ENCODE results near the gene NPM3.

Gene NPM3

DNA sequence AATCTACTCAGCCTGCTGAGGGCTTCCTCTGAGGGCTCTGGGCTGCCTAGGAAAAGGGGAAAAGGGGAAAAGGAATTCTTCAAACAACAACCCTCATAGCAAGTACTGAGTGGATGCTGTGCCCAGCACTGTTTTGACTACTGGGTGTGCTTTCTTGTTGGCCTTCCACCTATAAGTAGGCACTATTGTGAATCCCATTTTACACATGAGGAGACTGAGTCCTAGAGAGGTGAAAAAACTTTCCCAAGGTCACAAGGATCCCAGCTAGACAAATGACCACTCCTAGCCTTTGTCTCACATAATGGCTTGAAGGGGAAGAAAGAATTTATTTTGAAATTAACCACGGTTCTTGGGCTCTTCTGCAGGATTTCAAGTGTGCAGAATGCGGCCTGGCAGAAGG lies 24.4 kb downstream of the NPM3 start:
- DNase-seq (ENCODE audit: low spot score), result no peak

DNA sequence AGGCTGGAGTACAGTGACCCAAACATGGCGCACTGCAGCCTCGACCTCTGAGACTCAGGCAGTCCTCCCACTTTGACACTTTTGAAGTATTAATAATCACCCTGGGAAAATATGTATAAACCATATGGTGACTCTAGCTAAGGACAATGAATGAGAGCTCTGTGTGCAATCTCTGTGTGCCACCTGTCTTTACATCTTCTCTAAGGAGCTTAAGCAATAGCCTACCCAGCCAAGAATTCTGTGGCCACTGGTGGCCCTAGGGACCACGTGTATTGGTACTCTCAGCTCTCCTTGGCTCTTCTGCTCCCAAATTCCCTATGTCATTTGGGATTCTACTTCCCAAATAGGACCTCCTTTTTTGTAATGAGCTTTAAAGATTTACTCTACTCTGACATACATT lies 31.0 kb downstream of the NPM3 start:
- no peak for DNase-seq (ENCODE audit: low spot score)

DNA sequence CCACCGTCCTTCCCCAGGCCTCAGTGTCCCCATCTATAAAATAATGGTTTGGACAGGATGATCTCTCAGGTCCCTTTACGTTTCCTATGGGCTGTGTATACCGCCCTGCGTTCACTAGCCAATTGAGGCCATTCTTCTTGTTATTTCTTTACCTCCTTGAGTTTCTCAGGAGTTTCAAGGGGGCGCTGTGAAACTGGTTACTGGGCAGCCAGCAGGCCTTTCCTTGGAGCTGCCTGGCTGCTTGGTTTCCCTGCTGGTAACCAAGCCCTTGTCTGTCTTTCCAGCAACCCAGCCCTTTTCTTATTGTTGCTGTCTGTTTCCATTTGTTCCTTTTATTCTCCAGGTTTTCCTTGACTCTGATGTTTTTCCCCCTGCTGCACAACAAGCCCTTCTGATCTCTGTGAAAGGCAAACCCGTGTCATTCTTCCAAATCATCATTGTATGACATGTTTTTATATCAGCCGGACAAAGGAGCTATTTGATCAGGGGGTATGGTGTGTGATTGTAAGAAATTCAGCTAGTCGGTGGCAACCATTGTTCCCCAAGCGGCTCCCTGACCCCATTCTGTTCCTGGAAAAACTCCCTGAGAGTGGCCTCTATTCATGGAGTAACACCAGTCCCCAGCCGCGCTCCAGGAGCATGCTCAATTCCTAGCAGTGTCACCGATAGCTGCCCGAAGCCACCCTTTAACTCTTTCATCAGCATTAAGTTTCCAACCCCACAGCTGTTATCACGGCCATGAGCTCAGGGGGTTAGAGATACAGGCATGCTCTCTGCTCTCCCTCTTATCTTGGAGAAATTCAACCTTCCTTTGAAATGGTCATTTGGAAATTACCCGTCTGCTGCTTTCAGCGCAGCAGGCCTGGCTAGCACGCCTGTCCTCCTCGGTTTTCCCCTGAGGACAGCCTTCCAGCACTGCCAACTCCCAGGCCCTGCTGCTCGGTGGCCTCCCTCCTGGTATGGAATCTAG lies 33.9 kb downstream of the NPM3 start:
- no peak for DNase-seq (ENCODE audit: low spot score)

DNA sequence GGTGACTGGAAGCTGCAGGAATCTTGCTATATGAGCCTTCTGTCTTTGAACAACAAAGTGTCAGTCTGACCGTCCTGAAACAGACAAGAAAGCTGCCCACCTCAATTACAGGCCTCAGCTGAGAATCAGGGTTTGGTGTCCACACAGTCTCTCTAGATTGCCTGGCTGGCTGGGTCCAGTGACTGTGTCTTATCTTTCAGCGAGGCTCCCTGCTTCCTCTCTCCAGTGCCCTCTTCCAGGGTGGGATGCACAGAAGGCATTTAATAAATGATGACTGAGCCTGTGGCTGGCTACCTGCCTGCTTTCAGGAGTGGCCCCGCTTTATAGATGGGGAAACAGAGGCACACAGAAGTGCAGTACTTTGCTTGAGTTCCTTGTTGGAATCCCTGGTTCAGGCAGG lies 34.8 kb downstream of the NPM3 start:
- DNase-seq (ENCODE audit: low spot score), result no peak

DNA sequence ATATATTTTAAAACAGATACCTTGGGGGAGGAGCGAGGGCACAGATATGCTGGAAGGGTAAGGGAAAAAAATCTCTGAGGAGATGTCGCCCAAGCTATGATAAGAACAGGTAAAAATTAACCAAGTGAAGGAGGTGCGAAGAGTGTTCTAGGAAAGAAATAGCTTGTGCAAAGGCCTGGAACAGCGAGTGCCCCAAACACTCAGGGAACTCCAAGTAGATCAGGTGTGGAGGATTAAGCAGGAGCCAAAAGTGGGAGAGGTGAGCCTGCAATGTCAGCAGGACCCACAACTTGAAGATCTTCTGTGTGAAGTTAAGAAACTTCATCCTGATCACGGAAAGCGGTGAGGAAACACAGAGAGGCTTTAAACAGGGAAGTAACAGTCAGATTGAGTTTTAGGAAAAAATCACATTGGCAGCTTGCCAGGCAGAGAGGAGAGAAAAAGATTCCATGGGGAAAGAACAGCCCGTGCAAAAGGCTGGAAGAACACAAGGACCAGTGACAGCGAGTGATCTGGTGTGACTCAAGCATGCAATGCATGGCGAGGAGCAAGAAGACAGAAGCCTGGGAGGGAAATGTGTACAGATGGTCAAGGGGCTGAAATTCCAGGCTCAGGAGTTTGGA lies 38.1 kb downstream of the NPM3 start:
- peak; percentile 8 for DNase-seq (ENCODE audit: low spot score)

DNA sequence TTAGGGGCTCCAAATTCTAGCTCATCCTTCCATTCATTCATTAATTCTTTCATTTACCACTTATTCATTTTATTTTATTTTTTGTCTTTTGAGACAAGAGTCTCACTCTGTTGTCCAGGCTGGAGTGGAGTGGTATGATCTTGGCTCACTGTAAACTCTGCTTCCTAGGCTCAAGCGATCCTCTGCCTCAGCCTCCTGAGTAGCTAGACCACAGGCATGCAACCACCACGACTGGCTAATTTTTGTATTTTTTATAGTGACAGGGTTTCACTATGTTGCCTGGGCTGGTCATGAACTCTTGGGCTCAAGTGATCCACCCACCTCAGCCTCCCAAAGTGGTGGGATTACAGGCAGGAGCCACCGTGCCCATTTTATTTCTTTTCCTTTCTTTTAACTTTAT lies 39.0 kb downstream of the NPM3 start:
- no peak for DNase-seq (ENCODE audit: low spot score)

DNA sequence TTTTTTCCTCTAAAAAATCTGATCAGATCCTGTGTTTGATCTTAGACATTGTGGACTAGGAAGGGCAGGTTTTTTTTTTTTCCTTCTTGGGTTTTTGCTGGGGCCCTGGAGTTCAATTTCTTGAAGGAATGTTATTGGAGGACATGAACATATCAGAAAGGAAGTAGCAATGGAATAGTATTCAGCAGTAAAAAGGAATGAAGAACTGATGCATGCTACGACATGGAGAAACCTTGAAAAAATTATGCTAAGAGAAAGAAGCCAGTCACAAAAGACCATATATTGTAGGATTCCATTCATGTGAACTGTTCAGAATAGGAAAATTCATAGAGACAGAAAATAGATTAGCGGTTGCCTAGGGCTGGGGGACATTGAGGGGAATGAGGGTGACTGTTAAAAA lies 41.3 kb downstream of the NPM3 start:
- DNase-seq (ENCODE audit: low spot score), result no peak

DNA sequence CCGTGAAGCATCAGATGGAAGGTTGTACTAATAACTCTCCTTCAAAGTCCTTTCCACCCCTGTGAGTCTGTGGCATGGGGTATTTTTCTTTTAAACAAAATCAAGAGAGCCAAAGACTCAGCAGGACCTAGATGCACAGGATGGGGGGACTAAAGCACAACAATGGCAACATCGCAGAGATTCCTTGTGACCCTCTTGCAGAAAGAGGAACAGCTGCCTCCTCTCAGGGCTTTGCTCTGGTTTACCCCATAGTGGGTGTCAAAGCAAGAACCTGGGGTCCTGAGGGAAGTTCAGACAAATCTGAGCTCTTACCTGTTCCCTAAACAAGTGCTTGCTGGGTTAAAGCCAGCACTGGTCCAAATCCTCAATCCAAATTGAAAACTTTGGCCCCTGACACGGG lies 46.6 kb downstream of the NPM3 start:
- DNase-seq (ENCODE audit: low spot score), result no peak

DNA sequence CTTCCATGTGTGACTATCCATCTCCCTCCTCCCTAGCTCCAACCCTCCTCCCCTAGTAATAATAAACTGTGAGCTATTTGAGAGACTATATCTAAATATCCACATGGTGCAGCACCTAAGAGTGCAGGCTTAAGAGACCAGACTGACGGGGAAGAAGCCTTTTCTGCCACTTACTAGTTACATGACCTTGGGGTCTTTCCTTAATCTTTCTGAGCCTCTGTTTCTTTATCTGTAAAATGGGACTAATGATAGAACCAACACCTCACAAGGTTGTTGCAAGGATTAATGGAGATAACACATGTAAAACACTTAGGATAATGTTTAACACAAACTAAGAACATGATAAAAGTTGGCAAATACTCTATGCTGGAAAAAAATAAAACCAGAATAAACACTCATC lies 51.1 kb downstream of the NPM3 start:
- DNase-seq (ENCODE audit: low spot score), result no peak
